ENCODE measurements around the gene IZUMO2.

DNA sequence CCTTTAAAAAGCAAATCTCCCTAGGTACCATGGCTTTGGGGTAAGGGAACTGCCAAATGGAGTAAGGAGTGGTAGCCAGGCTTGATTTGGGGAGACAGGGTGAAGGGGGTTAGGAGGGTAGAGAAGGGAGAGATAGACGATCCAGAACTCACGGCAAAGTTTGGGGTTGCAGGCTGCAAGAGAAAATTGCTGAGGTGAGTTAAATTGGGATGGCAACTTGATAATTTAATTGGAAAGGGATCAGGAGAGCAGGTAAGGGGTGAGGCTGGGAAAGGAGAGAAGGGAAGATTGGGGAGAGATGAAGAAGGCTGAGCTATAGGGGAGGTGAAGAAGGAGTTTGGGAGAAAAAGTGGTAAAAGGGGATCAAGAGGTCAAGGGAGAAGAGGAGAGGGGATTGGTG is 4.0 kb downstream of the IZUMO2 start:
- TF ChIP-seq, protein P1, sequence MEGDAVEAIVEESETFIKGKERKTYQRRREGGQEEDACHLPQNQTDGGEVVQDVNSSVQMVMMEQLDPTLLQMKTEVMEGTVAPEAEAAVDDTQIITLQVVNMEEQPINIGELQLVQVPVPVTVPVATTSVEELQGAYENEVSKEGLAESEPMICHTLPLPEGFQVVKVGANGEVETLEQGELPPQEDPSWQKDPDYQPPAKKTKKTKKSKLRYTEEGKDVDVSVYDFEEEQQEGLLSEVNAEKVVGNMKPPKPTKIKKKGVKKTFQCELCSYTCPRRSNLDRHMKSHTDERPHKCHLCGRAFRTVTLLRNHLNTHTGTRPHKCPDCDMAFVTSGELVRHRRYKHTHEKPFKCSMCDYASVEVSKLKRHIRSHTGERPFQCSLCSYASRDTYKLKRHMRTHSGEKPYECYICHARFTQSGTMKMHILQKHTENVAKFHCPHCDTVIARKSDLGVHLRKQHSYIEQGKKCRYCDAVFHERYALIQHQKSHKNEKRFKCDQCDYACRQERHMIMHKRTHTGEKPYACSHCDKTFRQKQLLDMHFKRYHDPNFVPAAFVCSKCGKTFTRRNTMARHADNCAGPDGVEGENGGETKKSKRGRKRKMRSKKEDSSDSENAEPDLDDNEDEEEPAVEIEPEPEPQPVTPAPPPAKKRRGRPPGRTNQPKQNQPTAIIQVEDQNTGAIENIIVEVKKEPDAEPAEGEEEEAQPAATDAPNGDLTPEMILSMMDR (IDR thresholded peaks at IDR 0.05 in 4 of 5, conservative IDR thresholded peaks at IDR 0.05 in 1 of 5), result no peak
- no peak for TF ChIP-seq POLR2A (IDR thresholded peaks at IDR 0.05)

All from gastrocnemius medialis (tissue), 4 donors.